Transverse colon (tissue), 4 donors: Measurements from ENCODE around the gene CCDC91. TPM values are rescaled to one million over a fixed set of nuclear protein-coding genes. Genes with fewer than 3 reads are reported as not detected.
A peak's percentile ranks its signal among the peaks of the same experiment; 100 is the strongest.

Experiments used
- DNase-seq: peaks from one replicate; pipeline ENCODE4 v3.0.0-alpha.2; 2019
- H3K27ac ChIP-seq, 4 donors: fragments of 200-600 bp; sonication (generic); 2 replicates each; pipeline ENCODE4 v1.5.1; 2016 to 2018; ENCODE audit warnings: inconsistent platforms in 4 of 4
- H3K27me3 ChIP-seq: fragments of 200-600 bp; sonication (generic); 2 replicates; pipeline ENCODE4 v1.5.1; 2017; ENCODE audit warnings: inconsistent platforms
- H3K36me3 ChIP-seq, 4 donors: fragments of 200-600 bp; sonication (generic); 2 replicates each; pipeline ENCODE4 v1.5.1; 2017 to 2019; ENCODE audit warnings: inconsistent platforms in 4 of 4
- H3K4me1 ChIP-seq, 4 donors: fragments of 200-600 bp; sonication (generic); 2 replicates each; pipeline ENCODE4 v1.5.1; 2017 to 2020; ENCODE audit warnings: inconsistent platforms in 4 of 4
- H3K4me3 ChIP-seq, 4 donors: fragments of 200-600 bp; sonication (generic); 1 replicate in 1 of 4; 2 replicates in 3 of 4; pipeline versions ENCODE4 v1.5.1 to v1.6.1; 2017 to 2019; ENCODE audit warnings: inconsistent platforms in 4 of 4
- H3K9me3 ChIP-seq, 2 donors: fragments of 200-600 bp; sonication (generic); 2 replicates each; pipeline ENCODE4 v1.5.1; 2017 to 2019; ENCODE audit warnings: inconsistent platforms in 2 of 2
- EP300 ChIP-seq: sonication (generic); formaldehyde crosslinking; IDR thresholded peaks from one replicate; pipeline ENCODE4 v1.6.1; 2017; ENCODE audit warnings: antibody characterized with exemption, low read depth
- POLR2A ChIP-seq: fragments of 450-650 bp; IDR thresholded peaks from one replicate; pipeline ENCODE4 v1.6.1; 2016; ENCODE audit warnings: antibody characterized with exemption, mild to moderate bottlenecking, moderate library complexity
- POLR2AphosphoS5 ChIP-seq, 3 donors: sonication (generic); formaldehyde crosslinking; IDR thresholded peaks; one replicate each; pipeline ENCODE4 v1.6.1; 2016; ENCODE audit warnings: antibody characterized with exemption in 3 of 3
- WGBS, 2 donors: methylation state at CpG; one replicate each; pipeline ENCODE4 v1.1.5; 2018; ENCODE audit warnings: low coverage in 1 of 2; 5-methylcytosine and 5-hydroxymethylcytosine counted together
- in situ Hi-C, 4 donors: fragments of 200-750 bp; cut with MboI; loops; one replicate each; pipeline versions ENCODE4 v1.15.0 to v1.15.1; 2017; ENCODE audit warnings: low sequenced_read_pairs in 3 of 4, low pct_ligation_motif_present in 1 of 4, low pct_unique_long_range_greater_than_20kb in 1 of 4
- intact Hi-C: fragments of 100-400 bp; cut with DNase I; formaldehyde crosslinking; loops from one replicate; pipeline ENCODE4 v1.15.1; 2023; ENCODE audit warnings: low total_unique reads
- total RNA-seq, 4 donors: library from RNA; depleted of rRNA; stranded (reverse); fragments of >200 nt; gene quantifications; one replicate each; pipeline ENCODE4 v1.1.0, GENCODE V29; 2016
- TF ChIP-seq, protein P1 (sequence below), 5 experiments: fragments of 200-600 bp in 3 of 5; fragments of 450-650 bp in 2 of 5; sonication (generic) in 3 of 5; IDR thresholded peaks; 1 replicate in 2 of 5; 2 replicates in 3 of 5; pipeline ENCODE4 v1.5.1; 2016 to 2017; ENCODE audit warnings: antibody characterized with exemption in 5 of 5, inconsistent platforms in 3 of 5, mild to moderate bottlenecking in 2 of 5, moderate library complexity in 1 of 5

The CCDC91 gene
- total RNA-seq, 4 donors from 2014 or later: 8.4 to 37.8 (median 35.5) TPM

DNA sequence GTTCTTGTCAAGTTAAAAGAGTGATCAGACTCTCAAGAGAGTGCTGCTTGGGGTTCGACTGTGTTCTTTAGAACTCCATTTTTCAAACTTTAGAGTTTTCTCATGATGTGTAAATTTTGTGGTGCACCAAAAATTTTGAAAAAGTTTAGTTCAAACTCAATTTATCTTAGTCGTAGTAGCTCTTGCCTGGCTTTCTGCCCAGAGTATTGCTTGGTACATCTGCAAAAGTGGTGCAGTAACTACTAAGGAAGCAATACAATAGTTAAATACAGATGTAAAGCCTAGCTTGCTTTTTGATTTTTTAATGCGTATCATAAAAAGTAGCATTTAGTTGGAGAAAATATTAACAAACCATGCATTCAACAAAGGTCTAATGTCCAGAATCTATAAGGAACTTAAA is 9.5 kb upstream of the CCDC91 start:
- DNase-seq: no peak
- TF ChIP-seq EP300 (no peak), POLR2A (no peak), POLR2AphosphoS5 (IDR thresholded peaks at IDR 0.05) (no peak)
- TF ChIP-seq, protein P1, sequence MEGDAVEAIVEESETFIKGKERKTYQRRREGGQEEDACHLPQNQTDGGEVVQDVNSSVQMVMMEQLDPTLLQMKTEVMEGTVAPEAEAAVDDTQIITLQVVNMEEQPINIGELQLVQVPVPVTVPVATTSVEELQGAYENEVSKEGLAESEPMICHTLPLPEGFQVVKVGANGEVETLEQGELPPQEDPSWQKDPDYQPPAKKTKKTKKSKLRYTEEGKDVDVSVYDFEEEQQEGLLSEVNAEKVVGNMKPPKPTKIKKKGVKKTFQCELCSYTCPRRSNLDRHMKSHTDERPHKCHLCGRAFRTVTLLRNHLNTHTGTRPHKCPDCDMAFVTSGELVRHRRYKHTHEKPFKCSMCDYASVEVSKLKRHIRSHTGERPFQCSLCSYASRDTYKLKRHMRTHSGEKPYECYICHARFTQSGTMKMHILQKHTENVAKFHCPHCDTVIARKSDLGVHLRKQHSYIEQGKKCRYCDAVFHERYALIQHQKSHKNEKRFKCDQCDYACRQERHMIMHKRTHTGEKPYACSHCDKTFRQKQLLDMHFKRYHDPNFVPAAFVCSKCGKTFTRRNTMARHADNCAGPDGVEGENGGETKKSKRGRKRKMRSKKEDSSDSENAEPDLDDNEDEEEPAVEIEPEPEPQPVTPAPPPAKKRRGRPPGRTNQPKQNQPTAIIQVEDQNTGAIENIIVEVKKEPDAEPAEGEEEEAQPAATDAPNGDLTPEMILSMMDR (IDR thresholded peaks at IDR 0.05): no peak
- Histone ChIP-seq H3K4me1 (no peaks in the 10 kb centered on the region), H3K27ac (no peak overlapping the region), H3K9me3 (no peaks in the 10 kb centered on the region), H3K4me3 (no peak overlapping the region), H3K27me3 (no peaks in the 10 kb centered on the region), H3K36me3 (no peaks in the 10 kb centered on the region)
- in situ Hi-C loops (no loop called here), intact Hi-C loops (no loop called here)
- 69 to 75% methylated on average over 3 of the region's 3 CpGs for WGBS, 2 donors

DNA sequence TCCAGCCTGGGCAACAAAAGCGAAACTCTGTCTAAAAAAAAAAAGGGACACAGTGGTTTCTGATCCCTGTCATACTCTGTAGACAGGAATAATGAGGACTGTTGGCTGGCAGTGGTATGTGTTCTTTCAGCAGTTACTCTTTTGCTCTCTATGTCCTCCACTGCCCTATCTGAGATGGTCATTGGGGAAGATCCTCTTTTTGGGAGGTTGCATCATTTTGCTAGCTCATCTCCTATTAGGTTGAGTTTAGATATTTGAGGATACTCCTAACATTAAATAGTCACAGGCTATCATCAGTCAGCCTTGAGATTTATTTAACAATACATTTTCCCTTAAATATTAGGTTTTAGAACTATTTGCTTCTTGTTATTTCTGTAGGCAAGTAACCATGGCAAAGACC is 5.9 kb upstream of the CCDC91 start:
- Histone ChIP-seq H3K27ac (no peak overlapping the region), H3K4me1 (no peaks in the 10 kb centered on the region), H3K9me3 (no peaks in the 10 kb centered on the region), H3K27me3 (no peaks in the 10 kb centered on the region), H3K36me3 (no peaks in the 10 kb centered on the region), H3K4me3 (no peak overlapping the region)
- in situ Hi-C loops: no loop called here
- no peak for DNase-seq
- no peak for TF ChIP-seq EP300
- intact Hi-C loops: no loop called here
- 83 to 86% methylated on average over 1 of the region's 1 CpG for WGBS, 2 donors

DNA sequence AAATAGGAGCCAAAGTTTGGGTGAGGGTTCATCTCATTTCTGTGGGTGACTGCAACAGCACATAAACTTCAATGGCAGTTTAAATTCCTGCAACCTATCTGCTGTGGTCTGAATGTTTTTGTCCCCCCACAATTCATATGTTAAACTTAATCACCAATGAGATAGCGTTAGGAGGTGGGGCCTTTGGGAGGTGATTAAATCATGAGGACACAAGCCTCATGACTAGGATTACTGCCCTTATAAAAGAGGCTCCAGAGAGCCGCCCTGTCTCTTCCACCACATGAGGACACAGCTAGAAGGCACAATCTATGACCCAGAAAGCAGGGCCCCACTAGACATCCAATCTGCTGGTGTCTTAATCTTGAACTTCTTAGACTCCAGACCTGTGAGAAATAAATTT is 3.8 kb upstream of the CCDC91 start:
- intact Hi-C loops (no loop called here), in situ Hi-C loops (no loop called here)
- no peak for TF ChIP-seq POLR2A
- TF ChIP-seq, protein P1 (IDR thresholded peaks at IDR 0.05): no peak
- H3K9me3 ChIP-seq: no peaks in the 10 kb centered on the region
- no peaks in the 10 kb centered on the region for H3K36me3 ChIP-seq
- no peak overlapping the region for H3K4me3 ChIP-seq
- 100% methylated on average over 1 to 2 of the region's 2 CpGs for WGBS, 2 donors
- peaks cover 0 to 11% (median 5%) of the 10 kb centered on the region in 4 donors for H3K4me1 ChIP-seq
- H3K27me3 ChIP-seq: no peaks in the 10 kb centered on the region
- H3K27ac ChIP-seq: no peak overlapping the region
- no peak for DNase-seq

DNA sequence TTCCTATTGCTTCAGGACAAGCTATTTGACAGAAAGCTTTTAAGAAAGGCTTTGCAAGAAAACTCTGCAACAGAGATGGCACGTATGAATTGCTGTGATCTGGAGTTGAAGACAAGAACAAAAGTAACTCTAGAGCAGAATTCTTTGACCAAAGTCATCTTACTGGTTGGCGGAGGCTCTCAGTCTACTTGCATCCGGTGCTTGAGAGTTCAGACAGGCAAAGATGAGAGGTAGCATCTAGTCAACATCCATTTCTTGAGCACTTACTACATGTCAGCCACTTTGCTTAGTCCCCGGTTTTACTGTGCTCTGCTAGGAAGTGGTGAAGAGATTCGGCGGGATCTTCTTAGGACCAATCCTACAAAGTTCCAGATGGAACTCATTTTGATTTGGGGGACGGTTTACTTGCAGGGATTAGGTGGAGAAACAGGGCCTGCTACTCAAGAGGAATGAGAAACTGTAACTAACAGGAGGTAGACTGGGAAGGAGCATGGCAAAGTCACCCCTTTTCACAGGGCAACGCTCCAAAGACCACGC is 404 bp upstream of the CCDC91 start:
- in situ Hi-C loops: no loop called here
- peak overlapping the region; percentile 81 to 95 (median 90) for H3K4me3 ChIP-seq
- peak overlapping the region; percentile 96 to 99 (median 98) for H3K27ac ChIP-seq
- intact Hi-C loops: no loop called here
- no peaks in the 10 kb centered on the region for H3K36me3 ChIP-seq
- no peaks in the 10 kb centered on the region for H3K9me3 ChIP-seq
- TF ChIP-seq, protein P1 (IDR thresholded peaks at IDR 0.05): no peak
- no peak for TF ChIP-seq POLR2A
- H3K4me1 ChIP-seq: peaks cover 0 to 15% (median 8%) of the 10 kb centered on the region in 4 donors
- DNase-seq: no peak
- 59 to 84% methylated on average over 5 to 9 of the region's 9 CpGs for WGBS, 2 donors
- no peaks in the 10 kb centered on the region for H3K27me3 ChIP-seq
